Thoracic aorta (tissue), 2 donors: ENCODE data around the gene ZFHX2. TPM values are rescaled to one million over a fixed set of nuclear protein-coding genes. Genes with fewer than 3 reads are reported as not detected.

ENCODE experiments used
- ATAC-seq: fragments of 150-250 bp; one replicate; pipeline ENCODE4 v1.8.0; 2017; ENCODE audit warnings: low read depth; ENCODE audit not compliant: insufficient number of reproducible peaks, low FRiP score
- DNase-seq: peaks from one replicate; pipeline ENCODE4 v3.0.0-alpha.2; 2020; ENCODE audit warnings: low spot score
- H3K27ac ChIP-seq, 2 donors: fragments of 200-600 bp; sonication (generic); 1 replicate in 1 of 2; 2 replicates in 1 of 2; pipeline ENCODE4 v1.5.1; 2016; ENCODE audit warnings: mild to moderate bottlenecking in 2 of 2, moderate library complexity in 2 of 2
- H3K27me3 ChIP-seq: fragments of 200-600 bp; sonication (generic); replicated peaks from 2 replicates; pipeline ENCODE4 v1.6.0; 2016; ENCODE audit warnings: mild to moderate bottlenecking; ENCODE audit not compliant: insufficient read depth
- H3K36me3 ChIP-seq: fragments of 200-600 bp; sonication (generic); one replicate; pipeline ENCODE4 v1.5.1; 2016
- H3K4me1 ChIP-seq, 2 donors: fragments of 200-600 bp; sonication (generic); 1 replicate in 1 of 2; 2 replicates in 1 of 2; pipeline versions ENCODE4 v1.5.1 to v1.6.0; 2016; ENCODE audit warnings: low read depth in 2 of 2, mild to moderate bottlenecking in 1 of 2; ENCODE audit not compliant: control insufficient read depth in 1 of 2
- H3K4me3 ChIP-seq: fragments of 200-600 bp; sonication (generic); 2 replicates; pipeline ENCODE4 v1.5.1; 2016; ENCODE audit warnings: mild to moderate bottlenecking
- H3K9me3 ChIP-seq: fragments of 200-600 bp; sonication (generic); 2 replicates; pipeline ENCODE4 v1.5.1; 2016
- total RNA-seq, 2 donors: library from RNA; depleted of rRNA; stranded (reverse); fragments of >200 nt; gene quantifications; one replicate each; pipeline versions ENCODE4 v1.1.0 to v1.2.3, GENCODE V29; 2016
- TF ChIP-seq, protein P1 (sequence below): fragments of 200-600 bp; sonication (generic); IDR thresholded peaks from one replicate; pipeline ENCODE4 v1.5.1; 2019; ENCODE audit warnings: antibody characterized with exemption

Gene ZFHX2
- total RNA-seq, 2 donors from 2014 or later = 0.49 to 1.5 TPM

DNA sequence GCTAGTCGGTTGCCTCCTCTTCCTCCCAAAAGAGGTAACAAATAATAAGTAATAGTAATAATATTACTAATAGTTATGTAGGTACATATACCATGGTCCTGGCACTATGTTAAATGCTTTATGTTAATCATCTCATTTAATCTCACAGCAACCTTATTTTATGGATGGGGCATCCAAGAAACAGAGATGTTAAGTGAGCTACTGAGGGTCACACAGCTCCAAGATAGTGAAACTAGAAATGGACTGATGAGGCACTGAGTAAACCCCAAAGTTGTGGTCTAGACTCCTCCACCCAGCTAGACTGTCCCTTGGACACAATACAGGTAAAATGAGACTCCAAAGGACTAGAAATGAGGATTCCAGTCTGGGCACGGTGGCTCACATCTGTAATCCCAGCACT lies 15.1 kb downstream of the ZFHX2 start:
- TF ChIP-seq, protein P1, sequence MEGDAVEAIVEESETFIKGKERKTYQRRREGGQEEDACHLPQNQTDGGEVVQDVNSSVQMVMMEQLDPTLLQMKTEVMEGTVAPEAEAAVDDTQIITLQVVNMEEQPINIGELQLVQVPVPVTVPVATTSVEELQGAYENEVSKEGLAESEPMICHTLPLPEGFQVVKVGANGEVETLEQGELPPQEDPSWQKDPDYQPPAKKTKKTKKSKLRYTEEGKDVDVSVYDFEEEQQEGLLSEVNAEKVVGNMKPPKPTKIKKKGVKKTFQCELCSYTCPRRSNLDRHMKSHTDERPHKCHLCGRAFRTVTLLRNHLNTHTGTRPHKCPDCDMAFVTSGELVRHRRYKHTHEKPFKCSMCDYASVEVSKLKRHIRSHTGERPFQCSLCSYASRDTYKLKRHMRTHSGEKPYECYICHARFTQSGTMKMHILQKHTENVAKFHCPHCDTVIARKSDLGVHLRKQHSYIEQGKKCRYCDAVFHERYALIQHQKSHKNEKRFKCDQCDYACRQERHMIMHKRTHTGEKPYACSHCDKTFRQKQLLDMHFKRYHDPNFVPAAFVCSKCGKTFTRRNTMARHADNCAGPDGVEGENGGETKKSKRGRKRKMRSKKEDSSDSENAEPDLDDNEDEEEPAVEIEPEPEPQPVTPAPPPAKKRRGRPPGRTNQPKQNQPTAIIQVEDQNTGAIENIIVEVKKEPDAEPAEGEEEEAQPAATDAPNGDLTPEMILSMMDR = no peak
- no peak overlapping the region for H3K4me3 ChIP-seq

DNA sequence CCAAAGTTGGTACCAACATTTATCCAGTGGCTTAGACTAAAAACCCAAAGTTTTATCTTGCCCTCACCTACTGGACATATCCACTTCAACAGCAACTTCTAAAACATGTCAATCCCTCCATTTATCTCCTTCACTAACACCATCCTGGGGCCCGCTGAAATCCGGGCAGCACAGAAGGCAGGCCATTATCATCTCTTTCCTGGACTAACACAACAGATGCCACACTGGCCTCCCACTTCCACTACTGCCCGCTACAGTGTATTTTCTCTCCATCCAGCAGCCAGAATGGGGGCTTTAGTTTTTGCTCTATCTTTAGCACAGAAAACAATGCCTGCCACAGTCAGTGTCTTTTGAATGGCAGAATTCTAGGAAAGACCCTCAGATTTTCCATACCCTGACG lies 15.6 kb downstream of the ZFHX2 start:
- TF ChIP-seq, protein P1 = no peak
- Histone ChIP-seq H3K27ac (no peak overlapping the region), H3K36me3 (no peaks in the 10 kb centered on the region), H3K27me3 (no peaks in the 10 kb centered on the region), H3K4me3 (no peak overlapping the region), H3K9me3 (no peaks in the 10 kb centered on the region), H3K4me1 (no peaks in the 10 kb centered on the region)
- ATAC-seq (no peak), DNase-seq (no peak)

More for the DNA sequence above, 15.1 kb downstream of the ZFHX2 start:
- Histone ChIP-seq H3K4me1 (no peaks in the 10 kb centered on the region), H3K27me3 (no peaks in the 10 kb centered on the region), H3K36me3 (no peaks in the 10 kb centered on the region), H3K9me3 (no peaks in the 10 kb centered on the region), H3K27ac (no peak overlapping the region)
- DNase-seq (no peak), ATAC-seq (no peak)

DNA sequence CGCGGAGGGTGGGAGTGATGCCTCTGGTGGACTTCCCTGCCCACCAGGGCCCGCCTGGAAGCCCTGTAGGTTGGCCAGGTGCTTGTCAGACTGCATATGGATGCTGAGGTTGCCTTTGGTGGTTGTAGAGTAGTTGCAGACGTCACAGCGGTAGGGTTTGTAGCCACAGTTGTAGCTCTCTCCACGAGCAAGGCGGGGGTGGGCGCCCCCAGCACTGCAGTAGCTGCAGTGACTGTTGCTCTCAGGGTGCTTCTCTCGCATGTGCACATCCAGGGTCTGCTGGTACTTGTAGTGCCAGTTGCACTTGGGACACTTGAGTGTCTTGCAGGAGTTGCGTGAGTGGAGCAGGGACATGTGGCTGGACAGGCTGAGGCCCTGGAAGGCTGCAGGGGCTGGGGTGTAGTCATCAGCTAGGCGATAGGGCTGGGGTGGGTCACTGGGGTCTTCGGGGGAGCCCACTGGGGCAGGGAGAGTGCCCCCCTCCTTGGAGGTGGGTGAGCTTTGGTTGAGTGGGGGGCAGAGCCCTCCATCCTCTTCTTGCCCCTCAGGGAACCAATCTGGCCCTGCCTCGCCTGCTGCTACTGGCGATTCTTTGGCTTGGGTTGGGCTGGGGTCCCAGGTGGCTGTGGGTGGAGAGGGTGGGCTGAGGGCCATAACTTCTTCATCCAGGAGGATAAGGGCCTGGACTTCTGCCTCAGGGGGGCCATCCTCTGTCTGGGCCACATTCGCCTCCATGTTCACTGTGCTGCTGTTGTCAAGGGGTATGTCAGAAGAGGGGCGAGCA lies 17.7 kb downstream of the ZFHX2 start:
- TF ChIP-seq, protein P1 = no peak
- Histone ChIP-seq H3K27me3 (no peaks in the 10 kb centered on the region), H3K9me3 (no peaks in the 10 kb centered on the region), H3K27ac (no peak overlapping the region), H3K36me3 (no peaks in the 10 kb centered on the region), H3K4me1 (no peaks in the 10 kb centered on the region), H3K4me3 (no peak overlapping the region)
- ATAC-seq = no peak
- no peak for DNase-seq

DNA sequence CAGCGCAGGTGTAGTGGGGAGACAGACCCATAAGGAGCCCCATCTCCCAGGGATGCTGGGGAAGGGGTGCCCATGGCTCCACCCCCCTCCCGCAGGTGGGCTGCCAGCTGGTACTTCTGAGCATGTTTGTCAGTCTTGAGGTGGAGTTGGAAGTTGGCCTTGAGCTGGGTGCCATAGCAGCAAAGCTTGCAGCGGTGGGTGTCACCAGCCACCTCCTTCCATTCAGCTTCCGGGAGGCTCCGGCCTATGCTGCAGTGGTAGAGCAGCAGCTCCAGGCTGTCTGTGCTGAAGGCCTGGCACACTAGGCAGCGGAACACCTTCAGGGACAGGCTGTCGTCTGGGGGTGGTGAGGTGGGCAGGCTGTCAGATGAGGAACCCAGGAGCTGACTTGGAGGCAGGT lies 18.9 kb downstream of the ZFHX2 start:
- no peak for ATAC-seq
- no peaks in the 10 kb centered on the region for H3K4me1 ChIP-seq

DNA sequence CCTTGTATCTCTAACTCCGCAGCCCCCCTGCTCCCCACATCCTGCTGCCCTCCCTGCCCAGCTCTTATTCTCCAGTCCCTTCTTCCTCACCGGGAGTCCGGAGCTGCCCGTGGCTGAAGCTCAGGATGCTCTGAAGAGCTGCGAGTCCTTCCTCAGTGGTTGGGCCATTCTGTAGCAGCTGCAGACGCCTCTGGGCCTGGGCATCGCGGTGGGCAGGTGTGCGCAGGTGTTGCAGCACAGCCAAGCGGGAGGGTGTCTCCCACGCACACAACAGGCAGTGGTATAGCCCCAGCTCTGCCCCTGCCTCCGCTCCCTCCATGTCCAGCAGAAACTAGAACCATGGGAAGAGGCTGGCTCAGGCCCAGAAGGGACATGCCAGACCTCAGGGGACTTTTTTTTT lies 20.2 kb downstream of the ZFHX2 start:
- no peak overlapping the region for H3K4me3 ChIP-seq
- no peaks in the 10 kb centered on the region for H3K4me1 ChIP-seq
- no peak for DNase-seq
- no peaks in the 10 kb centered on the region for H3K9me3 ChIP-seq
- H3K27ac ChIP-seq = no peak overlapping the region
- TF ChIP-seq, protein P1 = no peak
- no peak for ATAC-seq
- no peaks in the 10 kb centered on the region for H3K36me3 ChIP-seq
- H3K27me3 ChIP-seq = no peaks in the 10 kb centered on the region

More for the DNA sequence above, 18.9 kb downstream of the ZFHX2 start:
- TF ChIP-seq, protein P1 = no peak
- Histone ChIP-seq H3K27ac (no peak overlapping the region), H3K36me3 (no peaks in the 10 kb centered on the region), H3K27me3 (no peaks in the 10 kb centered on the region), H3K4me3 (no peak overlapping the region), H3K9me3 (no peaks in the 10 kb centered on the region)
- DNase-seq = no peak
